Posterior cingulate gyrus (tissue), 11 donors: ENCODE data around the gene CCDC137.
A peak's percentile ranks its signal among the peaks of the same experiment; 100 is the strongest.
"Not testable (repeated sequence)": the region's sequence is repeated elsewhere in the genome, so short reads cannot be mapped to it uniquely, and the experiment has no call there.

ENCODE experiments used
- DNase-seq, 10 donors: peaks; one replicate each; pipeline versions ENCODE4 v3.0.0 to v3.0.0-alpha.2; 2020 to 2021; ENCODE audit warnings: mixed read lengths in 3 of 10
- intact Hi-C: fragments of 100-400 bp; cut with DNase I; formaldehyde crosslinking; loops from one replicate; pipeline ENCODE4 v1.15.1; 2023

CCDC137 gene

GRCh38 chr17:81675515-81676221, 9.1 kb downstream of the CCDC137 start:
- intact Hi-C loops: not testable (repeated sequence)
- peak in 8 of 10 donors; percentile 35 to 92 (median 48) for DNase-seq

- DNase-seq: no peak
- intact Hi-C loops: no loop called here
Measured at GRCh38 chr17:81676906-81677305, 10.4 kb downstream of the CCDC137 start.

GRCh38 chr17:81680150-81680549, 13.6 kb downstream of the CCDC137 start:
- intact Hi-C loops: loop anchor here (5.0 kb wide), 1 partner anchor 43 kb away; the partner anchor contains the start of genes NPLOC4 and TSPAN10
- no peak for DNase-seq

- intact Hi-C loops: loop anchor here (5.0 kb wide), 1 partner anchor 44 kb away; the partner anchor contains the start of genes NPLOC4 and TSPAN10
- no peak for DNase-seq
Measured at GRCh38 chr17:81681672-81682071, 15.1 kb downstream of the CCDC137 start.

GRCh38 chr17:81682565-81683207, 16.1 kb downstream of the CCDC137 start:
- intact Hi-C loops: loop anchor here (5.0 kb wide), 1 partner anchor 45 kb away; the partner anchor contains the start of genes NPLOC4 and TSPAN10
- no peak for DNase-seq

GRCh38 chr17:81683208-81683583, 16.7 kb downstream of the CCDC137 start:
- DNase-seq: peak in 1 of 10 donors; percentile 30
- intact Hi-C loops: loop anchor here (5.0 kb wide), 1 partner anchor 46 kb away; the partner anchor contains the start of genes NPLOC4 and TSPAN10

- DNase-seq: peak; percentile 95 to 99 (median 96)
- intact Hi-C loops: loop anchor here (1.0 to 5.0 kb wide), 2 partner anchors 19 to 47 kb away; partner anchors contain the start of genes MRPL12, NPLOC4 and TSPAN10
Measured at GRCh38 chr17:81683584-81684441, 17.3 kb downstream of the CCDC137 start, which contains the start of the genes ARL16 and HGS. ARL16 (minus strand) TSS chr17:81683797; CDS start chr17:81683753, 44 bp downstream. HGS (plus strand) TSS chr17:81684011; CDS start chr17:81684067, 56 bp downstream.

- intact Hi-C loops: loop anchor here (1.0 to 5.0 kb wide), 2 partner anchors 19 to 47 kb away; partner anchors contain the start of genes MRPL12, NPLOC4 and TSPAN10
- DNase-seq: no peak
Measured at GRCh38 chr17:81684442-81684911, 17.9 kb downstream of the CCDC137 start.

- no peak for DNase-seq
- intact Hi-C loops: no loop called here
Measured at GRCh38 chr17:81685108-81685507, 18.6 kb downstream of the CCDC137 start.

- intact Hi-C loops: no loop called here
- no peak for DNase-seq
Measured at GRCh38 chr17:81686614-81687013, 20.1 kb downstream of the CCDC137 start.

GRCh38 chr17:81687770-81688541, 21.4 kb downstream of the CCDC137 start:
- DNase-seq: no peak
- intact Hi-C loops: no loop called here

- intact Hi-C loops: no loop called here
Measured at GRCh38 chr17:81688616-81689015, 22.1 kb downstream of the CCDC137 start.

GRCh38 chr17:81690066-81690465, 23.5 kb downstream of the CCDC137 start:
- intact Hi-C loops: no loop called here
- DNase-seq: no peak

More at GRCh38 chr17:81688616-81689015, 22.1 kb downstream of the CCDC137 start:
- DNase-seq: no peak

GRCh38 chr17:81690549-81690948, 24.0 kb downstream of the CCDC137 start:
- no peak for DNase-seq
- intact Hi-C loops: no loop called here

GRCh38 chr17:81691196-81691595, 24.7 kb downstream of the CCDC137 start:
- intact Hi-C loops: no loop called here
- DNase-seq: no peak

- no peak for DNase-seq
- intact Hi-C loops: no loop called here
Measured at GRCh38 chr17:81691608-81692007, 25.1 kb downstream of the CCDC137 start.

- intact Hi-C loops: no loop called here
- DNase-seq: no peak
Measured at GRCh38 chr17:81693509-81694210, 27.1 kb downstream of the CCDC137 start.

- intact Hi-C loops: no loop called here
- DNase-seq: no peak
Measured at GRCh38 chr17:81694810-81695209, 28.3 kb downstream of the CCDC137 start.

GRCh38 chr17:81695211-81695610, 28.7 kb downstream of the CCDC137 start:
- intact Hi-C loops: no loop called here
- no peak for DNase-seq
